ENCODE data around the gene ENO3.
A peak's percentile ranks its signal among the peaks of the same experiment; 100 is the strongest.

- TF ChIP-seq GABPA (IDR thresholded peaks at IDR 0.05; ENCODE audit: low read depth) (no peak), FOXJ3 (CRISPR knock-in tag; IDR thresholded peaks at IDR 0.05) (no peak), ELF1 (IDR thresholded peaks at IDR 0.05) (no peak), MAX (IDR thresholded peaks at IDR 0.05; ENCODE audit: low read depth) (peak; percentile 67), NRF1 (IDR thresholded peaks at IDR 0.05; ENCODE audit: low read depth, low read length) (no peak), REST (IDR thresholded peaks at IDR 0.05; ENCODE audit: low read depth, low read length) (no peak), CTCF (IDR thresholded peaks at IDR 0.05) (no peak), RAD21 (IDR thresholded peaks at IDR 0.05; ENCODE audit: low read length) (no peak), JUND (IDR thresholded peaks at IDR 0.05) (no peak), FOXM1 (IDR thresholded peaks at IDR 0.05; ENCODE audit: low read depth) (no peak), YY1 (IDR thresholded peaks at IDR 0.05; ENCODE audit: low read depth) (no peak), RCOR1 (IDR thresholded peaks at IDR 0.05; ENCODE audit: low read length) (no peak)
Observed at GRCh38 chr17:4997302-4998026, 46.5 kb downstream of the ENO3 start, which contains the start of the genes INCA1 and KIF1C.
